NCI-H2029 treated with DMSO at 0.1 percent for 48 hours (cell line): Measurements from ENCODE around the gene IQUB.
"Not testable (repeated sequence)": the region's sequence is repeated elsewhere in the genome, so short reads cannot be mapped to it uniquely, and the experiment has no call there.

Experiments used
- DNase-seq: peaks from one replicate; lab custom pipeline; 2025; lab: John Stamatoyannopoulos, UW

Gene IQUB

DNA sequence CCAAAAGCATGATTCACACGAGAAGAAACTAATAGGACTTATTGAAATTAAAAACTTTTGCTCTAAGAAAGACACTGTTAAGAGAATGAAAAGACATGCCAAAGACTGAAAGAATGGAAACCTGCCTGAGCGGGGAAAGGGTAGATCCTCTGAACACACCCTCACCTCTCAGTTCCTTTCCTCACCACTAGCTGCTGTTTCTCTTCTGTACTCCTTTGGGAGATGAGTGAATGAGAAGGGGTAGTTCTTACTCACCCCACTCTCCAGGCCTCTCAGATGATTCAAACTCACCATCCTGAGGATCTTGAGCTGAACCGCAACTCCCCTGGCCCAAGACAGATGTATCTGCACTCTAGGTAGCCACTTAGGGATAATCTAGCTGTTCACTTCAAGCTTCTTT lies 41.9 kb downstream of the IQUB start:
- DNase-seq = no peak

DNA sequence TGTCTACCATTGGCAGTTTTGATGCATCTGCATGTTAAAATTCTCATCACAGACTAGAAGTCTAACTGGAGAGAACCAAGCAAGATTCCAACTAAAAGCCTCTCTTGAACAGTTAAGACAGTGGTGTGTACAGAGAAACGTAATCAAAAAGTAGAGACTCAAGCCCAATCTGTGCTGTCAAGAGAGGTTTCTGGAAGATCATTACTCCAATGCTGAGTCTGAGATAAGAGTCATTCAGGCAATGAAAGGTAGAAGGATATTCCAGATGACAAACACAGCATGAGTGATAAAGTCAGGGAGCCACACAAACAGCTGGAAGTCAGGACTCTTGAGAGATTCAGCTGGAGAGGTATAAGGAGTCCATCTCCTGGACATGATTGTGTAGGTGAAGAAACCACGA lies 48.7 kb downstream of the IQUB start:
- DNase-seq = no peak

DNA sequence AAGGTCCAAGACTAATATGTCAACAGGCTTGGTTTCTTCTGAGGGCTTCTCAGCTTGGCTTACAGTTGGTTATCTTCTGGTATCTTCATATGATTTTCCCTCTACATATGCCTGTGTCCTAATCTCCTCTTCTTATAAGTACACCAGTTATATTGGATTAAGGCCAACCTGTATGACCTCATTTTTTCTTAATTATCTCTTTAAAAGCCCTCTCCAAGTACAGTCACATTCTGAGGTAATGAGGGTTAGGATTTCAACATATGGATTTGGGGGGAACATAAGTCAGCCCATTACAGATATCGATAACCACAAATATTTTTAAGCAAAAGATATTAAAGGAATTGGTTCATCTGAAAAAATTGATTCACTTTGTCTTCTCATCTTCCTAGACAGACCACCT lies 49.2 kb downstream of the IQUB start:
- no peak for DNase-seq

DNA sequence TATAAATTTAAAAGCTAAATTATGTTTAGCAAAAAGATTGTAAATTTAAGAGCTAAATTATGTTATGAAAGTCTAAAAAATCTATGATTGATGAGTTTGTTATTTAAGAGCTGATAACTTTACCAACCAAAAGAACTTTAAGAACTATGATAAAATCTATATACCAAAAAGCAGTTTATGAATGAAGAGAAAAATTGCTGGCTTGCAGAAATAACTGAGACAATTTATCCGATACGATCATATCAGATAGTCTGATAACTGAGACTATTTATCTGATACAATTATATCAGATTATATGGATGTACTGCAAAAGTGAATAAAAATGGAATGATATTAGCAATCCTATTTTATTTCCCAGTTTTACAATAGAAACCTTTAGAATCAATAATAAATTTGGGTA lies 50.2 kb downstream of the IQUB start:
- no peak for DNase-seq

DNA sequence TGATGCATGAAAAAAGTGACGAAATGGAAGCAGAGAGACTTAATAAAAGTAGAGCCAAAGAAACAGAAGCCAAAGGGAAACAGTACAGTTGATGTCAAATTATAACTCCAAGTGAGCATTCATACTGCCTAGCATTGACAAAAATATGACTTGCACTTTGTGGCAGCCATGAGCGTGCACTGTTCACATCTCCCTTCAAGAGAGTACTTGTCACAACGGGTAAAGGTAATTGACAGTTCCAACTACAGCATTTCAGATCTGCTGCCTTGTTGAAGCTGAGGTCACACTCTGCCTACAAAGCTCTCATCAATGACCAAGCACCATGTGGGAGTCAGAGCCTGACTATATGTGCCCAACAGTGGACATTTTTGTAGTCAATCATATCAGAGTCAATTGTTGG lies 54.3 kb downstream of the IQUB start:
- no peak for DNase-seq

DNA sequence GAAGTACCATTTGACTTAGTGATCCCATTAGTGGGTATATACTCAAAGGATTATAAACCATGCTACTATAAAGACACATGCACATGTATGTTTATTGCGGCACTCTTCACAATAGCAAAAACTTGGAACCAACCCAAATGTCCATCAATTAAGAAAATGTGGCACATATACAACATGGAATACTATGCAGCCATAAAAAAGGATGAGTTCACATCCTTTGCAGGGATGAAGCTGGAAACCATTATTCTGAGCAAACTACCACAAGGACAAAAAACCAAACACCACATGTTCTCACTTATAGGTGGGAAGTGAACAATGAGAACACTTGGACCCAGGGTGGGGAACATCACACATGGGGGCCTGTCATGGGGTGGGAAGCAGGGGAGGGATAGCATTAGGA lies 56.3 kb downstream of the IQUB start:
- not testable (repeated sequence) for DNase-seq

DNA sequence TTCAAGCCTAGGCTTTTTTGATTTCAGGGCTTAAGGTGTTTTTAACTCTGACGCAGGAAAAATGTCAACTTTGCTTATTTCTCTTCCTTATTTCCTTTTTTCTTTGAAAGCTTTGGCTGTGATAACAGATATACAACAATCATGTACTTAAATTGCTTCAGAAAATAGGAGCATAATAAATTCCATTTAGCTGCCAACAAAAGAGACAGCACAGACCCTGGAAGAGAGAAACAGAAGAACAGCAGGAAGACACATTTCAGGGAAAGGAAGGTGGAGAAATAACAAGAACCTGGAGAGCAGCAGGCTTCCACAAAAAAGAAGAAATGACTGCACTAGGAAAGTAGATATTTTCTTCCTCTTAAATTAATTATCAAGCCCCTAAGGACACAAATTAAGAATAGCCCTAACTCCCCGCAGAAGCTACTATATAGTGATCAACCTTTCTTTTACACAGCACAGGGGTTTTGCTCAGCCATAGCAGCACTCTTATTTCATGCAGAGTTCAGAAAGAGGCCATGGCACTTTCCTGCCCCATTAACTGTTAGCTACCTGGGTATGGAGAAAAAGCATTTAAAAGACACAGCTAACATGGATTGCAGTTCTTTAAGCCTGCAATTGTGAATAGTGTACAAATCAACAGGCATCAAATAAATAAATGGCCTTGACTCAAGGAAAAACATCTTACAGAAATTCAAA lies 61.5 kb downstream of the IQUB start:
- no peak for DNase-seq

DNA sequence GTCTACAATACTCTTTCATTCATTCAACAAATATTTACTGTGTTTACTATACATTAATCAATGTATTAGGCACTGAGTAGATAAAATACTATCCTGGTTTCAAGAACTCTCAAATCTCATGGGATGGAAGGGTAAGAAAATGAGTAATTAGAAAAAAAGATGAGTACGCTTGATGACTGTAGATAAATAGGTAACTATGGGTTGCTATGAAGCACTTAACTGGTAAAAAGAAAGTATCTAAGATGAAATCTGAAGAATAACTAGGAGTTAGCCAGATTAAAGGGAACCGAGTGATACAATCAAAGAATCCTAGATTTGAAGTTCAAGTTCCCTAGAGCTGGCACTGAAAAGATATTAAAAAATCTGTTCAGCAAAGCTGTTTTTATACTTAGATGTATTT lies 62.1 kb downstream of the IQUB start:
- no peak for DNase-seq

DNA sequence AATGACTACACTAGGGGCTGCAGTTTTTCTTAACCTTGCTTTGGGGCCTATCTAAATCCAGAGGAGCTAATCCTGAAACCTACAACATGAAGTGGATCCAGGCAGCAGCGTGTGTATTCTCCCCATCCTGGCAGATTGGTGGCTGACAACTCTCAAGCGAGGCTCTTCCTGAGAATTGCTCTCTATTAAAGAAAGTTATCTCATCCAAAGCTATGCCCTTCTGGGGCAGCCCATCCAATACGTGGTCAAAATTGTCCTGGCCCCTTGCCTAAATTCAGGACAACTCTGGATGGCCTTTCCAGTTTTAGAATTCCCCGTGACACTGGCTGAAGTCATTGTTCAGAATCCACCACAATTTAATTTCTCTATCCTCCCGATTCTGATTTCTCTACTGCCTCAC lies 66.1 kb downstream of the IQUB start:
- no peak for DNase-seq

DNA sequence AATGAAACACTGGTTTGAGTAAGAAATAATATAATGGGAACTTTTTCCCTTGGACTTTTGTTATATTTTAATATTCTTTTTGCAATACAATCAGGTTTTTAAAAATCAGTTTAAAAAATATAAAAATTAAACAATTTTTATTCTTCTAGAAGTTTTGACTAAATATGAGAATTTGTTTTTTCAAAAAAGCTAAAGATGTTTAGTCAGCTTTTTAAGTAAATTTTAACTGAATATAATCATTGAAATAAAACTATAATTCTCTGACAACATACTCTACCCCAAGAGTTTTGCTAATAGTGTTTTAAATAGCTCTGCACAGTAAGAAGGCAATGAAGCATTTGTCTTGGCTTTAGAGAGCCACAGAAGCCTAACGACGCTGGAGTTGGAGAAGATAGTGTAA lies 70.5 kb downstream of the IQUB start:
- DNase-seq = no peak

DNA sequence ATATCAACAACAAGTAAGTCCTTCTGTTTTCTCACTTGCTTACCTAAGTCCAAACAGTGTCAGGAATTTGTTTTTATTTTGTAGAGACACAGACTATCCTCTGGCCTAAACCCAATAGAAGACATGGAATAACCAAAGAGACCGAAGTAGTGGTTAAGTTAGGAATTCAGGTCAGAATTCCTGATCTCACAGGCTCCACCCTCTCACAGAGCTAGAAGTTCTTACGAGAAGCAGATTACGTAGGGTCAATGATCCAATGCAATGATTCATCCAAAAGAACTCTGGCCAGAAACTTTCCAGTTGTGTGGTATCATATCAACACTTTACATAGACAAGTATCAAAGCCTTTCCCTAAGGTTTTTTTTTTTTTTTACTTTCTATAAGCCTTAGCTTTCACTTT lies 73.8 kb downstream of the IQUB start:
- DNase-seq = no peak

DNA sequence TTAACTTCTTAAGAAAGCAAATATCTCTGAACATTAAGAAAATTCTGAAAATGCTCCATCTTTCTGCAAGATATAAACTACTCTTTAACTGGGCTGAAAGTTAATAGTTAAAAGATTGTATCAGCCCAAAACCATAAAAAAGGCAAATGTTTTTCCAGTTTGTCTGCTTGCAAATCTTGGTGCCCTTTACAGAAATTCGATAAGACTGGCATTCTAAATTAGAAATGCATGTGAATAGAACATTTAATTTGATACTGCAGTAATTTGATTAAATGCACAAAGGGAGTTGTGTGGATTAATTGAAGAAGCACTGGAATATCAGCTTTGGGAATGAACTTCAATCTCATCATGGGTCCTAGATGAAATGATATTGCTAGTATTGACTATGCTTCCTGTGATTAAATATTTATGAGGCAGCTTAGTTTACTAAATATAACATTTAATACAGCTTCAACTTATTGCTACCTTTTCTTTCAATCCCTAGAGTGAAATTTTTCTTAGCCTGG lies 78.4 kb downstream of the IQUB start:
- no peak for DNase-seq

DNA sequence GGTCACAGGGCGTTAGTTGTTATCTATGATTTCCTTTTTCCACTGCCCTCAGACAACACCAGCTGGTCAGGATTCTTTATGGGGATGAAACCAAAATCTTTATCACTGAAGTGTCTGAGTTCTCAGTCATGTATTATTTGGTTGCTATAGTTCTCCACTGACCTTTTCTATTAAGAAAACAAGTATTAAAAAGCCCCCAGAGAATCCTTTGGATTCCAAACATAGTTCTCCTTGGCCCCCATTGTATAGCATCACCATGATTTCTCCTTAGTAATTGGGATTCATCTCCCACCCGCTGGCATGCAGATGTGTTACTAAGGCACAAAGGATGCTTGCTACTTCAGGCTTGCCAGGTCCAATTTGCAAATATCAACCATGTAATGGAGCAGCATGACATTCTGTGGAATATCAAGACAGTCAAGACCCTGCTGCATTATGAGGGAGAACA lies 94.3 kb downstream of the IQUB start:
- no peak for DNase-seq

DNA sequence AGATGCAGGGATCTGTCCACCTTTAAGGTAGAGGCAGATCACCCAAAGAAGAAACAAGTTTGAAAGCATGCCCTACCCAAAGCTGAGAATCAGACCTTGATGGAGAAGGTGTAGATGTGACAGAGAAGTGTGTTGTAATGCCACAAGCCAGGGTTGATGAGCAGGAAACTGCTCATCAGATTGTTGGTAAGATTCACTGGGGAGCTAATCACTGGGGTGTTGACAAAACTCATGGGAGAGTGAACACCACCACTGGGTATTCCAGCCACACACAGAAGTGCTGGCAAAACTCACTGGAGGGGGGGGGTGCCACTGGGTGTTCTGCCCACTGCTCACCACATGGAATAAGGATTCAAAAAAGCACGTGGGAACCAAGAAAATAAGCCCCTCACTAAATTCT lies 95.2 kb downstream of the IQUB start:
- no peak for DNase-seq

DNA sequence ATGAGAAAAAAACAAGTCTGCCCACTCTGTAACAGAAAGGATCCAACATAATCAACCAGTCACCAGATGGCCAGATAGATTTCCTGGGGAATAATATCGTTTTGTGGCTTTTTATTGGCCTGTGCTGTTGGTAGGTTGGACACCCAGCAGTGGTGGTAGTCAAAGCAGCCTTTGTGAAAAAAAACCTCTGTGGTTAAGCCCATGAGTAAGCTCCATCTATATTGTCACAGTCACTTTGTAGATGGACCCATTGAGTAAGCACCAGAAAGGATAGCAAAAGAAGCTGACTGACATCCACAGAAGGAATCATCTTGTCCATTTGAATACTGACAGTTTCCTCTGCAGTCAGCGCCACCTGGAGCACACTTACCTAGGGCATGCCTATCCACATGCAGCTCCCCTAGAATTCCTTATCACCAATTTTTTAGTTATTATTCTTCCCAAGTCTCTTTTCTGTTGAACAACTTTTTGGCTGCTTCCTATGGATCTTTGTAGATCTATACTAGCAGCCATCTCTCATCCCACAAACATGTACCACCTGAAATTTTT lies 96.9 kb downstream of the IQUB start:
- no peak for DNase-seq

DNA sequence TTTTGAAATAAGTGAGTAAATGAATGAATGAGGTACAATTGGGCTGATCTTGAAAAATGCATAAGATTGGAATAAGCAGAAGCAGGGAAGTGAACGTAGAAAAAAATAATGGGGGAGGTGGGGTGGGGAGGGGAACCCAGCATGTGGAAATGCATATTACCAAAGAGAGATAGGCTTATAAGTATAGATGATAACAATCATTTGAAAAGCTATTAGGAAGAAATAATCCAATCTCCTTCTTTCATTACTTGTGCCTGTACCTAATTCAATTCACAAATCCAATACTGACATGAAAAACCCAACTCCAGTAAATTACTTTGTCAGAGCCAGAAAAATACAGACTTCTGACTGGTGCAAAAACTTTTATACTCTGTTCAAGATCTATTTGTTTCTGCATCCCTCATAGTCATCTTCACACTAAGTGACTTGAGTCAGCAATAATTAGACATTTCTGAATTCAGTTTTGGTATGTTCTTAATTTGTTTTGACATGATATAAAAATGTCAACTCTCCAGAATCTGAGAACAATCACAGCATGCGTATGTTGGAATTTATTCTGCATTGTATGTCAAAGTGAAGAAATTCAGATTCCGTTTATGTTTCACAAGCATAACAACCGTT lies 99.2 kb downstream of the IQUB start:
- no peak for DNase-seq

DNA sequence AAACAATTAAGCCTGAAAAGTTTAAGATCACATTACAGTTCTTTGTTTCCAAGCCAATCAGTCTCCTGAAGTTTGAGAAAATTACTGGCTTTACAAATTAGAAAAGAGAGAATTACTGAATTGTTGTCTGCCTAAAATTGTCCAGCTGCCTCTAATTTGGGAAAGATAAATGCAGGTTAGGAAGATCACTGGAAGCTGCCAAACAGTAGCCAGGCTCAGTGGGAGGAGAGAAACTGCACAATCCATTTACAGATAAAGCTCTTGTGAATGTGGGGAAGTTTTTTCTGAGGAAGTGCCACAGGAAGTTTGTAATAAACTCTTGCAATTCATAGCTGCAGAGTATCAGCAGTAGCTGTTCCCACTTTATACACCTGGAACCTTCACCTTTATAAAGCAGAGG lies 100.7 kb downstream of the IQUB start:
- DNase-seq = no peak

DNA sequence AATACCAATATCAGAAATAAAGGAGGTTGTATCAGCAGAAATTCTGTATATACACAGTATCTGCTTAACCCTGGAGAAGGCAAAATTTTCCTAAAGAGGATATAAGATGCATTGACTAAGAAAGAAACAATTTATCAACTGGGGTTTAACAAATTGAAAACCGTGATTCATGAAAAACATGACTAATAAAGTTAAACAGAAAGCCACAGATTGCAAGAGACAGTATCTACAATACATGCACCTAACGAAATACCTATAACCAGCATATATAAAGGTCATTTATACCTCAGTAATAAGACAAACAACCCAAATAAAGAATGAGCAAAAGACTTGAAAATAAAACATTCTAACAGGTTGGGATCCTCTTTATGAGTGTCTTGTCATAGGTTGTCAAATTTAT lies 101.8 kb downstream of the IQUB start:
- DNase-seq = no peak

DNA sequence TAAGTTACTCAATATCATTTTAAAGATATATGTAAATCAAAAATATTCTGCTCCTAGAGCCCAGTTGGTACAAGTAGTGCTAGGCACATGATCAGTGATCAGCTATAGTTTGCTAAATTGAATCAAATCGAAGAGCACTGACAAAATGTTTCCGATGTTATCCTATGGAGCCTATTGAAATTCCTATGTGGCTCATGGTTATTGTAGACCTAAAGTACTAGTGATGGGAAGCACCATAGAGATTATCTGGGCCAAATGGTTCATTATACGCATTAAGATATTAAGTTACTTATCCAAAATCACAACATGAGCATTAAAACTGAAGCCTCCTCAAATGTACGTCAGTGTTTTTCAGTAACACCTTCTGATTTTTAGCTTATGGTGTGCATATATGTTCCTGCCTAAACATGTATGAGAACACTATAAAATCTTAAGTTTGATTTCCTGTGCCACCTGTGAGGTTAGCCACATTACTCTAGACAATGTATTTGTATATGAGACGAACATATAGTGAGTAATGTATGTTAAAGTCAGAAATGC lies 103.2 kb downstream of the IQUB start:
- DNase-seq = no peak

DNA sequence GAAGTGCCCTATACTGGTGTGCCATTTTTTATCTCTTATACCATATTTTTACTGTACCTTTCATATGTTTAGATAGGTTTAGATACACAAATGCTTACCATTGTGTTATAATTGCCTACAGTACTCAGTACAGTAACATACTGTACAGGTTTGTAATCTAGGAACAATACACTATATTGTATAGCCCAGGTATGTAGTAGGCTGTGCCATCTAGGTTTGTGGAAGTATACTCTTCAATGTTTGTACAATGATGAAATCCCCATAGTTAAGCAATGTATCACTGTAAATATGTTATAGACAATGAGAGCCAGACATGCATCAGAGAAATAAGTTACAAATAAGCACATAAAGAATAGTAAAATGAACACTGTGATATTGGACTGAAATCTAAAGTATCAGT lies 109.1 kb downstream of the IQUB start:
- DNase-seq = no peak

DNA sequence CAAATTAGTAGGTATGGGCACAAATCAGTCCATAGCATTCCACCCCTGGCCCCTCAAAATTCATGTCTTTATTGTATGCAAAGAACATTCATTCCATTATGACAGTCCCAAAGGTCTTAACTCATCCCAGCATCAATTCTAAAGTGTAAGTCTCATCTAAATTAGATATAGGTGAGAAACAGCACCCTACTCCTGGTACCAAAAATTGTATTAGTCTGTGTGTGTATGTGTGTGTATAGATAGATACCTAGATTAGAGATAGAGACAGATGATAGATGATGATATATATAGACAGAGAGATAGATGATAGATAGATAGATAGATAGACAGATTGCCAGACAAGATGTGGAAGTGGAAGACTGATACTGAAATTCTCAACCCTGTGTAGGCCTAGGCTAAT lies 109.9 kb downstream of the IQUB start:
- no peak for DNase-seq

DNA sequence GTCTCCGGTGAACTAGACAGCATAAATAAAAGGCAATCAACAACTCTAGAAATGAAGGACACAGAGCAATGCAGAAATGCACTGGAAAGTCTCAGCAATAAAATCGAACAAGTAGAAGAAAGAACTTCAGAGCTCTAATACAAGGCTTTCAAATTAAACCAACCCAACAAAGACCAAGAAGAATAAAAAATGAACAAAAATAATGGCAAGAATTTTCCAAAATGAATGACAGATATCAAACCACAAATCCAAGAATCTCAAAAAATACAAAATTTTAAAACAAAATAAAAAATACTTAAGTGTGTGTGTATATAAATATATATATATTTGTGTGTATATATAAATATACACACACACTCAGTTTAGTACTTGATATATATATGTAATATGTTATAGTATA lies 110.8 kb downstream of the IQUB start:
- DNase-seq = no peak

DNA sequence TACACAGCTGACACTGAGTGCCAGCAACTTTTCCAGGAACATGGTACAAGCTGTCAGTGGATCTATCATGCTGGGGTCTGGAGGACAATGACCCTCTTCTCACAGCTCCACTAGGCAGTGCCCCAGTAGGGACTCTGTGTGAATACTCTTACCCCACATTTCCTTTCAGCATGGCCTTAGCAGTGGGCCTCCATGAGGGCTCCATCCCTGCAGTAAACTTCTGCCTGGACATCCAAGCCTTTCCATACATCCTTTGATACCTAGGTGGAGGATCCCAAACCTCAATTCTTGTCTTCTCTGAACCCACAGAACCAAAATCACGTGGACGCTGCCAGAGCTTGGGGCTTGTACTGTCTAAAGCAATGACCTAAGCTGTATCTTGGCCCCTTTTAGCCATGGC lies 116.8 kb downstream of the IQUB start:
- DNase-seq = no peak
